NCI-H2029 treated with DMSO at 0.1 percent for 48 hours (cell line): ENCODE measurements around the gene STARD10.

Experiments
- DNase-seq: peaks from one replicate; lab custom pipeline; 2025; lab: John Stamatoyannopoulos, UW

The STARD10 gene

DNA sequence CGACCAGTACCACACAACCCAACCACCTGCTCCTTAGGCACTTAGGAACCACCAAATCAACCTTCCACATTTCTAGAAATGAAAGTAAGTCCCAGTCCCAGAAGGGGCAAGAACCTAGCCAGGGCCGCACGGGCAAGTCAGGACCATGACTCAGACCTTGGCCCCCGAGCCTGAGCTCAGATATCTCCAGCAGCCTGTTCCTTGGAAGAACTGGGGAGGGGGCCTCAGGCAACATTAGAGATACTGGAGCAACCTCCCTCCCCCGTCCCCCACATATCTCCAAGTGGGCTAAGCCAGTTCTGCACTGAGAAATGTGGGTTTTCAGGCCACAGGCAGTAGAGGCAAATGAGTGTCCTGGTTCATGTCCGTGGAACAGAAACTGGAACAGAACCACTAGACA is 49.4 kb downstream of the STARD10 start:
- no peak for DNase-seq

DNA sequence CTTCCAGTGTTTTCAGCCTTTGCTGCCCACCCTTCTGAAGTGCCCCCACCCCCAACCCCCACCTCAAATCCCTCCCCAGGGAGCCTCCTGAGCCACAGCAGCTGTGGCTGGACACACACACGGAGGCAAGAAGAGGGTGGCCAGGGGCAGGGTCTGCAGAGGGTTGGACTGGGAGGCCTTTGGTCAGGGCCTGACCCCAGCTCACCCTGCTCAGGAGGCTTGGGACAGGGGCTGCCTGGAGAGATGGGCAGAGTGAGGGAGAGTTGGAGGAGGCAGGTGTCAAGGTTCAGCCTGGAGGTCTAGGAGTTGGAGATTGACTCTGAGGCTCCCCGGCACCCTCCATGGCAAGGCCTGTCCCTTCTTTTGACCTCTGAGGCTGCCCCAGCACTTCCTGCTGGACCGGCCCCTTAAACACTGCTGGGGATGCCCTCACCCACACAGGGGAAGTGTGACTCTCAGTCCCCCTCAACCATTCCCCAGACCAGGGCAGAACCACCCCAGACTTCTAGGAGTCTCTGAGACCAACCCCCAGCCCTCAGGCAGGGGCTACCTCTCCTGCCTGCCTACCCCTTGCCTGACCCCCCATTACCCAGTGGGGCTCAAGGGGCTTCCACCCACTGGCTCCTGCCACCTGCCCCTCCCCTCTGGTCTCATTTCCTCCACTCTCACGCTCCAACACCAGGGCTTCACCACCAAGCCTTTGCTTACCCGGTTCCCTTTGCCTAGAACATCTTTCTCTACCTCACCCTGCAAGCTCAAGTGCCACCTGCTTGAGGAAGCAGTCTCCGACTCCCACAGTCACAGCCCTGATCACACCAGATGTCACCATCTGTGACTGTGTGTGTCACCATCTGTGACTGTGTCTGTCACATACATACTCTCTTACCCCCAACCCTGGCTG is 50.3 kb downstream of the STARD10 start:
- DNase-seq, result no peak

DNA sequence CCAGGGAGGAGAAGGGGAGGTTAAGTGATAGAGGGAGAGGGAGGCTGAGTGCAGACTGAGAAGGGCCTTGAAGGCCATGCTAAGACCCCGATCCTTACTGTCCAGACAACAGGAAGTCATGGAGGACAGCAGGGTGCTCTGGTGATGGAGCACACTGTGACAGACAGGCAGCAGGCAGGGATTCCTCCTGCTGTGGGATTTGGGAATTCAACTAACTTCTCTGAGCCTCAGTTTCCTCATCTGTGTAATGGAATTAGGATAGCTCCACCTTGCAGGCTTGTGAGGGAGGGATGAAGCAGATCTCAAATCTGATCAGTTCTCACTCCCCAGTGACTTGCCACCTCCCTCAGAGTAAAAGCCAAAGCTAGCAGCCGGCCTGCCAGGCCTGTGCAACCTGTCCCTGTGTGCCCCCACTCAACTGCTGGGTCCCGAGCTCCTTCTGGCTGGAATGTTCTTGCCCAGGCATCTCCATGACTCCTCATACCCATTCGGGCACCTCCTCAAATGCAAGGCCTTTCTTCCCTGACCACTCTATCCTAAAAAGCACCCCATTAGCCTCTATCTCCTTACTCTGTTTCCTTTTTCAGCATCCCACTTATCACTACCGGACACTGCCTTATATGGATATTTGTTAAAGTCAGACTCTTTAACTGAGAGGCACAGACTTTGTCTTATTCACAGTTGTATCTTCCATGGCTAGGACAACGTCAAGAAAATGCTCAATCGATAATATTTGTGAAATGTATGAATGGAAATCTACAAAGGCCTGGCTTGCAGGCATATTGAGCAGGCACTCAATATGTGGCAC is 51.1 kb downstream of the STARD10 start:
- DNase-seq, result no peak

GRCh38 chr11:72741849-72742512 is 51.9 kb downstream of the STARD10 start:
- no peak for DNase-seq

DNA sequence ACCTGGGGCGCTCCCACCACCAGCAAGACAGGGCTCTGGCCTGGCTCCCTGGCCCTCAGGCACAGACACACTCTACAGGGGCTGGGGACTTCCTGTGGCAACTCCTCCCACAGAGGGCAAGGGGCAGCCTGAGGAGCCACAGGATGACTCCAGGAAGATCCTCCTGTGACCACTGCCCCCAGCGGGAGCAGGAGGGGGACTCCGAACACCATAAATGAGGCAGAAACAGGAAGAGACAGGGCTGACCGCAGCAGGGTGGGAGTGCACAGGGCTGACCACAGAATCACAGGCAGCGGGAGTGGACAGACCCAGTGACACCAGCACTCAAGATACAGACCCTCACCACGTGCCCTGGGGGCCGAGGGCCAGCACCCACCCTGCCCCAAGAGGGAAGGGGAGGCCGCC is 52.4 kb downstream of the STARD10 start:
- DNase-seq, result no peak

GRCh38 chr11:72740562-72741428 is 53.1 kb downstream of the STARD10 start:
- DNase-seq, result no peak

GRCh38 chr11:72740060-72740424 is 53.8 kb downstream of the STARD10 start:
- DNase-seq, result no peak

DNA sequence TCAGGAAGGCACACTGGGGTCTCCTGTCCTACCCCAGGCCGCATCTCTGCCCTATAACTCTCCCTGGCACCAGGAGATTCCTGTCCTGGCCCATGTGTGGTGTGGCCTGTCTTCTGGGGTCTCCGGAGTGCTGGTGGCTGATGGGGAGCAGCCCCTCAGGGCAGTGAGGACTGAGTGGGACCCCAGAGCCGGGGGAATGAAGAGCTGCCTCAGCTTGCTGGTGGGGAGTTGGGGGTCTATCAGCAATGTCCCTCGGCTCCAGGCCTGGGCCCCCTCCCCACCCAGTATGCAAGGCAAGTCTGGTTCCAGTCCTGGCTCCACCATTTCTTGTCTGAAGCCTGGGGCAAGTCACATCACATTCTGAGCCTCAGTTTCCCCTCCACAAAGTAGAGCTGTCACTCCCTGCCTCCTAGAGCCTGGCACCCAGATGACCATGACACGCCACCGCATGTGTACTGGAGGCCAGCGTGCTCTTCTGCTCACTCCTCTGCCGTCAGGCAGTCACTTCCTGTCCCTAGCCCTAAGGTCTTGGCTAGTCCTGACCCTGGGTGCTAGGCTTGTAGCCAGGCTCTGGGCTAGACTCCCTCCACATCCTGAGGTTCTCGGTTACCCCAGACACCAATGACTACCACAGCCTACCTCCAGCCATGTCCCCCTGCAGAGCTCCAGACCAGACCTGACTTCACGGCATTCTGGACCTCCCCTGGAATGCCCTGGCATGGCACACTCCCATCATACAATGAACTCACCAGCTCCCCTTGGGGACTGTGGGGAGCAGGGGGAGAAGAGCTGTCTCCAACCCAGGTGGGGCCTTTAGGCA is 54.4 kb downstream of the STARD10 start:
- no peak for DNase-seq

DNA sequence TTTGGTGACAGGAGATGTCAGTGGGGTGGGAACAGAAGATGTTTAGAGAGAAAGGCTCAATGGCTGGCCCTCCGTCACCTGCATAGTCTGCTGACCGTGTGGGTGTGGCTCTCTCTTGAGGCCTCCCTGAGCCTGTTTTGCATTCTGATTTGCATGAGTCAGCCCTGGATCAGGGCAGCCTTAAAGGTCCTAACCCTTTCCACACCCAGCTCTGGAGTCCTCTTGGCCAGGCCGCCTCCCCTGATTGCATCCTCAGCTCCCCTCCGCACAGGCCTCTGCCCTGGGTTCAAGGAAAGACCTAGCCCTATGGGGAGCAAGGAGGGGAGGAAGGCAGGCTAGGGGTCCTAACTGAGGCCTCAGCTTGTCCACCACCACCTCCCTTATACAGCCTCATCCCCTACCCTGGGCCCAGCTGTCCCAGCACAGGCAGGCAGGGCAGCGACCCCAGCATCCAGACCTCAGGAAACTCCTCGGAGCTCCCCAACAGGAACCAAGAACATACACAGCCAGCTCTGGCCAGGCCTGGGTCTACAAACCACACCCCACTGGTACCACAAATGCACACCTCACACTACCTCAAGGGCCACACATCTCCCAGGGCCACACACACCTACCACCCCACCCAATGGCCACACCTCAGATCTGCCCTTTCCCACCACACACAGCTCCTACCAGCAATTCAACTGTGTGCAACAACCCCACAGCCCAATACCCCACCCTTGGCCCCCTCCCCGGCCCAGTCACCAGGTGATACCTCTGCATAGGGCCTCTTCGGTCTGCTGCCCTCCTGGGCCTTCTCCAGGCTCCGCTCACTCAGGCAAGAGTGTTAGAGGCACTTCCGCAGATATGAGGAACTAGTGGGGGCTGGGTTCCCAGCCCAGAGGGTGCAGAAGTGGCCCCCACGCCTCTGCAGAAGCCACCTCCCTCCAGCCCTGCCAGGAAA is 55.4 kb downstream of the STARD10 start:
- DNase-seq, result no peak

GRCh38 chr11:72737336-72737735 is 56.5 kb downstream of the STARD10 start:
- DNase-seq, result no peak

DNA sequence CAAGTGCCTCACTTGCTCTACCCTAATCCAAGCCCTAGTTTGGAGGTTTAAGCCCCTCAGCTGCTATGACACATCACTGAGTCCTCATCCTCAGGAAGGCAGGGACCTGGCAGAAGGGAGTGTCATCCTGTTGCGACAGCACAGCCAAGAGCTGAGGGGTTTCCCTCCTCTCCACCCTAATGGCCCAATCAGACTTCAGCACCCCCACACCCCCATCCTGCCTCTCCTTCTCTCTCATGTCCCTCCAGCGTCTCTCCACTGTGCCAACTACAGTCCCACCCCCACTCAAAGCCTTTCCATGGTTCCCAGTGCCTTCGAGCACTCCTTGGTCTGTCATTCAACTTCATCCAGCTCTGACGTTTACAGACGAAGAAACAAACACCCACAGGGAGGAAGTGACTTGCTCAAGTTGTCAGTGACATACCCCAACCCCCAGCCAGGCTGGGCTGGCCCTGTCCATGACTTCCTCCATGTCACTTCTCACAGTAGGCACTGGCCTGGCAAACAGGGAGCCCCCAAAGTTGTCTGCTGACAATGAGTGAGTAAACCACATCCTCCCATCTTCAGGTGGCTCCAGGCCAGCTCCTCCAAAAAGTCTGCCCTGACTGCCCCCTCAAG is 57.3 kb downstream of the STARD10 start:
- DNase-seq, result no peak

DNA sequence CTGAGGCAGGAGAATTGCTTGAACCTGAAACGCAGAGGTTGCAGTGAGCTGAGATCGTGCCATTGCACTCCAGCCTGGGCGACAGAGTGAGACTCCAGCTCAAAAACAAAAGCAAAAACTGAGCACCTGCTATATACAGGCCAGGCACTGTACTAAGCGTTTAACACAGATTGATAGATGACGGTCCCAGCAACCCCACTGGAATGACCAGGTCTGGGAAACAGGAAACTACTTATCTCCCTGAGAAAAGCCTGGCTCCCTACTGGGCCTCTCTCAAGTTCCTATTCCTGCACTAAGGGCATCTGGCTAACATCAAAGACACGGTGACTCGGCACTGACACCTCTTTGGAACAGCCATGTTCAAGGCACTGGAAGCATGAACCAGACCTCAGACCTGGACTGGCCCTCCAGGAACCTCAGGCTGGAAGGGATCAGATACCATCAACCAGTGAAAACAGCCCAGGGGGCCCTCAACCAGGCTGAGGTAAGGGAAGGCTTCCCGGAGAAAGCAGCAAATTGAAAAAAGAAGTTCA is 58.3 kb downstream of the STARD10 start:
- DNase-seq, result no peak

GRCh38 chr11:72732329-72732728 is 61.5 kb downstream of the STARD10 start:
- DNase-seq, result no peak

GRCh38 chr11:72730737-72731136 is 63.1 kb downstream of the STARD10 start:
- no peak for DNase-seq

DNA sequence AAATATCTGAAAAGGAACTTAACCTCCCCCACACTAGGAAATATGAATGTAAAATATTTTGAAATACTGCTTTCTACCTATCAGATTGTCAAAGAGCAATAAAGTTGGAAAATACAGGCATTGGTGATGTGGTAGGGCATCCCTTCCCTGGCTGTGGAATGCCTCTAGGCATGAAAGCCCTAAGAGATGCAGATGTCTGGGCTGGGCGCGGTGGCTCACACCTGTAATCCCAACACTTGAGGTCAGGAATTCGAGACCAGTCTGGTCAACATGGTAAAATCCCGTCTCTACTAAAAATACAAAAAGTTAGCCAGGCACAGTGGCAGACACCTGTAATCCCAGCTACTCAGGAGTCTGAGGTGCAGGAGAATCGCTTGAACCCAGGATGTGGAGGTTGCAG is 63.6 kb downstream of the STARD10 start:
- no peak for DNase-seq

DNA sequence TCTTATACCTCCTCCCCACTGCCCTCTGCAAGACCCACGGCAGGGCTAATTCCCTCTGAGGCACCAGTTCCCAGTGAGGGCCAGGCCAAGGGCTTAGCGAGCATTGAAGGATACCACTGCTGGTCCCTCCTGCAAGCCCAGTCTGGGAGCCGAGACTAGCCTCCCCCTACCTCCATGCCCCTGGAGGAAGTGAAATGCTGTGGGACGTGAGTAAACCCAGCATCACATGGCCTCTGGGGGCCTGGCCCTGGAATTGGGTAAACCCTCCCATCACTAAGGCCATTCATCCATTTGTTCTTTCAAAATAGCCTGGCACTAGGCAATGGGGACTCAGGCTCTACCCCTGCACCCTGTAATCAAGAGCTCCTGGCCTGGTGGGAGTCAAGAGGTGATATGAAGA is 66.3 kb downstream of the STARD10 start:
- no peak for DNase-seq

DNA sequence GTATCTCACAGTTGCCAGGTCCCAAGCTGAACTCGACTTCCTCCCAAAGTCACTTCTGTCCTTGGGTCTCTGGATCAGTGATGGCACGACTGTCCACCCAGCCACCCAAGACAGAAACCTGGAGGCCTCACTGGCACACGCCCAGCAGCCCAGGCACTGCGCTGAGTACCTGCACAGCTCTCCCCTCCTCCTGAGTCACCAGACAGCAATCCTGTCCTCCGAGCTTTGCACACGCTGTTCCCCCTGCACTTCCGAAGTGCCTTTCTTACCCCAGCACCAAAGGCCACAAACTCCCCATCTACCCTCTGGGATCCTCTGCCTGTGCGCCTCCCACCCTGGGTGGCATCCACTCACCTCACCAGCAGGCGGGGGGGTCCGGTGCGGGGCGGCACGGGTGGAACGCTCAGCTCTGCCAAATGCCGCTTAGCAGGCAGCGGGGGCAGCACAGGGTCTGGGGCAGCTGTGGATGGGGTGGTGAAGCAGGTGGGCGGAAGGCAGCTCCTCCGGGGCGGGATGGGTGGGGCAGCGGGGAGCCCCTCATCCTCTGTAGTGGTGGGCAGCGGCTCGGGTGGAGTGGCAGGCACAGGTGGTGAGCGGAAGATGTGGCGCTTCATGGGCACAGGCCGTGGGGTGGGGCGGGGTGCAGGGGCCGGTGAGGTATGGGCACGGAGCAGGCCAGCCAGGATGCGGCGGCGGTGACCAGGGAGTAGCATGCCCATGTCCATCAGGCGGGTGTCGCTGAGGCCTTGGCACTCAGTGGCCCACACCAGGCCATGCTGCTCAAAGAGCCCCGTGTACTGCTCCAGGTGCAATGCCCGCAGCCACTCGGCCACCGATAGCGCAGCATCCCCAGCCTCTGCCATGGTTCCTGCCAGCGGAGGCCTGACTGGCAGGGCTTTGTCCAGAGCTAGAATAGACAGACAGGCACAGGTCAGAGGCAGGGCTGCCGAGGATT is 67.3 kb downstream of the STARD10 start:
- DNase-seq, result no peak

GRCh38 chr11:72725724-72726028 is 68.2 kb downstream of the STARD10 start:
- DNase-seq, result no peak
